Measurements from ENCODE around the gene NSD1.
A peak's percentile ranks its signal among the peaks of the same experiment; 100 is the strongest.

The NSD1 gene

GRCh38 chr5:177097016-177097985 lies 36.3 kb upstream of the NSD1 start:
- no peak for DNase-seq

GRCh38 chr5:177098120-177098469 lies 35.5 kb upstream of the NSD1 start:
- no peak for DNase-seq

DNA sequence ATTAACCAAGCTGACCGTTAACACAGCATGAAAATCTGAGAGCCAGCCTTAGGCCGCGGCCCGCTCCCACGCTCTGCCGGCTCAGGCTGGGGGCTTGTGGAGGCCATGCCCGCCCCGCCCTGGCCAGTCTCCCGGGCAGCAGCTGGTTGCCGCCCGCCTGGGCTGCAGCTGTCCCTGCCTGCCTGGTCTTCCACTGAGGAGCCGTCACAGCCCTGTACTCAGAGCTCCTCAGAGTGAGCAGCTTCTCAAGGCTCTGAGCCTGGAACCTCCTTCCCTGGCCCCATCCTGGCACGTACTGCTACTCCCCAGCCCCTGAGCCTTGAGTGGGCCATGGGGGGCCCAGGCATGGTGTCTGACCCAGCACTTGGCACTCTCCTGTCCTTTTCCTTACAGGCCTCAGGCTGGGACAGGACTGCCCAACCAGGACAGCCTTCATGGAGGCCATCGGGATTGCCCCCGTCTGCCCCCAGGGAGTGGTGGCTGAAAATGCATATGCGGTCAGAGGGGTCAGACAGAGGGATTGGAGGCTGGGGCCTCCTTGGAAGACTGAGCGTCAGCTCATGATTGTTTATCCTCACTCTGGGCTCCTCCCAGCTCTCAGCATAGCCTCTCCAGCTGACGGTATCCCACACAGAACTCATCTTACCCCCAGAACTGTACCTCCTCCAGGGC lies 35.0 kb upstream of the NSD1 start:
- DNase-seq = no peak

DNA sequence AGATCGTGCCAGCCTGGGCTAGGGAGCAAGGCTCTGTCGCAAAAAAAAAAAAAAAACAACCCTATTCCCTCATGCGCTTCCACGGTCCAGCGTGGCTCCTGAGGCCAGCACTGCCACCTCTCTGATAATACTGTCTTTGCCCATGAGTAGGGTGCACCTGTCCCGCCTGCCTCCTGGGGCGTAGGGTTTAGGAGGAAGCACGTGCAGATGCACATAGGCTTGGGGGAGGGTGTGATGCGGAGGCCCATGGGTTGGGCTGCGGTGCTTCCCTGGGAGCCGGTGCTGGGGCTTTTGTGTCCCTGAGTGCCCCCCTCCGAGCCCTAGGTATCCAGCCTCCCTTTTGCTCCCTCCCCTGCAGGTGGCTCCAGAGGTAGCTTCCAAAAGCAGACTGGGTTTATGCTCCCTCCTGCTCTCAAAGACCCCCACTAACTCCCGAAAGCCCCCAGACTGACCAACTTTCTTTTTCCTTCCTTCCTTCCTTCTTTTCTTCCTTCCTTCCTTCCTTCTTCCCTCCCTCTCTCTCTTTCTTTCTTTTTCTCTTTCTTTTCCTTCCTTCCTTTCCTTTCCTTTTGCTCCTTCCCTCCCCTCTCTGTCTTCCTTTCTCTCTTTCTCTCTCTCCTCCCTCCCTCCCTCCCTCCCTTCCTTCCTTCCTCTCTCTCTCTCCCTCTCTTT lies 34.0 kb upstream of the NSD1 start:
- no peak for DNase-seq

GRCh38 chr5:177100714-177101121 lies 32.9 kb upstream of the NSD1 start:
- no peak for DNase-seq

DNA sequence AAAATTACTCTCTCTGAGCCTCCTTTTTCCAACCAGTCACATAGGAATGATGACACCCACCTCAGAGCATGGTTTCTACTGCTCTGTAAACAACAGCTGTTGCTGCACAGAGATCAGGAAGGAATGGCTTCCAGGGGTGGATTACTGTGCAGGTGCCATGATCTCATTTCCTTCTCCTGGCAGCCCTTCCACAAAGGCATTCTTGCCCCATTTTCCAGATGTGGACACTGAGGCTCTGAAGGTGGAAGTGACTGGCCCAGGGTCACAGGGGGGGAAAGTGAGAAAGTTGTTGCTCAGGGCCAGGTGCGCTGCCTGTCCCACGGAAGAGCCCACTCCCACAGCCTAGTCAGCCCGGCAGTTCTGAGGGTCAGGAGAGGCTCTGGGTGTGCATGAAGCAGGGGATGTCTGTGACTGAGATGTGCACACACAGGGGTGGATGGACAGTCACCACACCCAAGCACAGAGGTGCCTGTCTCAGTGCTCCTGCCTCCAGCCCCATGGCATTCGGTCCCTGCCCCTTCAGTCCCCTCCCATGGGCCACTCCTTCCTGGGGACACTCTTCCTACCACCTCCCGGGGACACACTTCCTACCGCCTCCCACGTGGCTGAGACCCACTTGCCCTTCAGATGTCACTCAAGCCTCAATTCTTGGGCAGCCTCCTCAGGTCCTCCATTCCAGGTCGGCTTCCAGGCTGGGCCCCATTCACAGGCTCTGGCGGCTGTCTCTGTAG lies 29.9 kb upstream of the NSD1 start:
- no peak for DNase-seq

- no peak for DNase-seq
Observed at GRCh38 chr5:177105691-177106476, 27.7 kb upstream of the NSD1 start.

- no peak for DNase-seq
Observed at GRCh38 chr5:177107159-177107558, 26.4 kb upstream of the NSD1 start.

- DNase-seq = no peak
Observed at GRCh38 chr5:177109810-177110209, 23.8 kb upstream of the NSD1 start.

DNA sequence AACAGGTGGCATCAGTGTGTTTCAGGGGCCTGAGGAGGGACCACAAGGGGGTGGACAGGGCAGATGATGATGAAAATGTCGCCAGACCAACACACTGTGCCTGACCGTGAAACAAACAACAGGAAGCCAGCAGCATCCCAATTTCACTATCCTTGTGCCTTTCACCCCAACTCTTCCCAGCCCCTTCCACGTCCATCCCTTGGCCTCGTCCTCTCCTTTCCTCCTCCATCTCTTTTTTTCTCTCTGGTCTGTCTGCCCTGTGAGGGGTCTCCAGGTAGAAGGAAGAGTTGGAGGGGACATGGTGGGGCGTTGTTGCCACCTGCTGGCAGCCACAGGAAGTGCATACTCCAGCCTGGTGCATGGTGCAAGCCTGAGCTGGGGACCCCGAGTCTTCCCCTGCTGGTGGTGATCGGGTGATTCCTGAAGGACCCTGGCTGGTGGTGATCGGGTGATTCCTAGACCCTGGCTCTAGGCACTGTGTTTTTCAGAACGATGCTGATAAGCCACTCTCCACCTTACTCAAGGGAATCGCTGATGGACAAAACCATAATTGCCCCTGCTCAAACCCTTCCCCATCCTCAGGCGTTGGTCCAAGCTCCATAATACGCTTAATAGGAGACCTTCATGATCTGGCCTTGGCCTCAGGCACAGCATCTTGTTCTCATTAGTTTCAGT lies 21.7 kb upstream of the NSD1 start:
- DNase-seq = peak; percentile 63

GRCh38 chr5:177112589-177113220 lies 20.9 kb upstream of the NSD1 start:
- DNase-seq = no peak

GRCh38 chr5:177113566-177114424 lies 19.8 kb upstream of the NSD1 start:
- peak; percentile 86 for DNase-seq

GRCh38 chr5:177116631-177117373 lies 16.8 kb upstream of the NSD1 start:
- peak; percentile 88 for DNase-seq

DNA sequence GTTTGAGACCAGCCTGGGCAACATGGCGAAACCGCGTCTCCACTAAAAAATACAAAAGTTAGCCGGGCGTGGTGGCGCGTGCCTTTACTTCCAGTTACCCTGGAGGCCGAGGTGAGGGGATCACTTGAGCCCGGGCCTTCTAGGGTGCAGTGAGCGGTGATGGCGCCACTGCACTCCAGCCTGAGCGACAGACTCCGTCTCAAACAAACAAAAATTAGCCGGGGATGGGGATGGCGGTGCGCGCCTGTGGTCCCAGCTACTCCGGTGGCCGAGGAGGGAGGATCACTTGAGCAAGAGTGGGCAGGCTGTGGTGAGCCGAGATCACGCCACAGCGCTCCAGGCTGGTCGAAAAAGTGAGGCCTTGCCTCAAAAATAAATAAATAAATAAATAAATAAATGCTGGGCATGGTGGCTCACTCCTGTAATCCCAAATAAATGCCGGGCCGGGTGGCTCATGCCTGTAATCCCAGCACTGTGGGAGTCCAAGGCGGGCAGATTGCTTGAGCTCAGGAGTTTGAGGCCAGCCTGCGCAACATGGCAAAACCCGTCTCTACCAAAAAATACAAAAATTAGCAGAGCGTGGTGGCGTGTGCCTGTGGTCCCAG lies 16.0 kb upstream of the NSD1 start:
- no peak for DNase-seq

- DNase-seq = no peak
Observed at GRCh38 chr5:177122566-177122965, 11.0 kb upstream of the NSD1 start.

DNA sequence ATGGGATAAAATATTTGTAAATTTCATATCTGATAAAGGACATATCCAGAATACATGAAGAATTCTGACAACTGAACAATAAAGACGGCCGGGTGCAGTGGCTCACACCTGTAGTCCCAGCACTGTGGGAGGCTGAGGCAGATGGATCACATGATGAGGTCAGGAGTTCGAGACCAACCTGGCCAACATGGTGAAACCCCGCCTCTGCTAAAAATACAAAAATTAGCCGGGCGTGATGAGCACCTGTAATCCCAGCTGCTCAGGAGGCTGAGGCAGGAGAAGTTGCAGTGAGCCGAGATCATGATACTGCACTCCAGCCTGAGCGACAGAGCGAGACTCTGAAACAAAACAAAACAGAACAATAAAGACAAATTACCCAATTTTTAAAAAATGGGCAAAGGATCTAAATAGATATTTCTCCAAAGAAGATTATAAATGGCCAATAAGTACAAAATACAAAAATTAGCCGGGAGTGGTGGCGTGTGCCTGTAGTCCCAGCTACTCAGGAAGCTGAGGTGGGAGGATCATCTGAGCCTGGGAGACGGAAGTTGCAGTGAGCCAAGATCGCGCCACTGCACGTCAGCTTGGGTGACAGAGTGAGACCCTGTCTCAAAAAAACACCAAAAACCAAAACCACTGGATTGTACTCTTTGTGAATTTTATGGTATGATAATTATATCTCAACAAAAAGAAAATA lies 9.6 kb upstream of the NSD1 start:
- no peak for DNase-seq

- no peak for DNase-seq
Observed at GRCh38 chr5:177124486-177124991, 9.0 kb upstream of the NSD1 start.

- DNase-seq = no peak
Observed at GRCh38 chr5:177126771-177127170, 6.8 kb upstream of the NSD1 start.

All from CD4-positive, alpha-beta T cell treated with Interleukin-17A for 1 hour (primary cell).